Left colon (tissue), 2 donors: ENCODE results near the gene PTGES3L. TPM values are rescaled to one million over a fixed set of nuclear protein-coding genes. Genes with fewer than 3 reads are reported as not detected.
"Not testable (repeated sequence)": the region's sequence is repeated elsewhere in the genome, so short reads cannot be mapped to it uniquely, and the experiment has no call there.

Experiments used
- ATAC-seq: fragments of 200-7000 bp; cut with Tn5 transposase; one replicate; pipeline ENCODE4 v1.9.1; 2020; ENCODE audit warnings: mild to moderate bottlenecking, moderate library complexity
- DNase-seq, 2 donors: peaks; one replicate each; pipeline ENCODE4 v3.0.0-alpha.2; 2020
- intact Hi-C, 2 donors: fragments of 100-400 bp; cut with DNase I in 1 of 2; cut with micrococcal nuclease in 1 of 2; formaldehyde crosslinking; loops; one replicate each; pipeline versions ENCODE4 v1.11.2 to v1.14.0; 2022; cut with DNase I, micrococcal nuclease
- total RNA-seq, 2 donors: library from RNA; stranded (reverse); fragmentation: NEBNext Ultra II Directional; extraction: Animal tissue kit (Norgen Biotek cat#: 25700); gene quantifications; one replicate each; pipeline ENCODE4 v1.2.1, GENCODE V29; 2021
- donor health status: DM: no; HTN: no; CAD: no.
- donor health status: DM: yes; HTN: yes; CAD: no.

Gene PTGES3L
- total RNA-seq, 2 donors from 2014 or later = 3.2 to 3.6 TPM

- intact Hi-C loops = no loop called here
- ATAC-seq (no peak), DNase-seq (no peak)
These were observed 11.6 kb upstream of the PTGES3L start for GRCh38 chr17:42991471-42991870.

- intact Hi-C loops = no loop called here
- DNase-seq (no peak), ATAC-seq (no peak)
These were observed 10.1 kb upstream of the PTGES3L start for GRCh38 chr17:42989726-42990652.

GRCh38 chr17:42989141-42989540, 9.3 kb upstream of the PTGES3L start:
- DNase-seq = no peak

GRCh38 chr17:42985225-42985624, 5.3 kb upstream of the PTGES3L start:
- ATAC-seq = no peak
- intact Hi-C loops = no loop called here
- DNase-seq = no peak

More at GRCh38 chr17:42989141-42989540, 9.3 kb upstream of the PTGES3L start:
- no peak for ATAC-seq
- intact Hi-C loops = no loop called here

GRCh38 chr17:42982266-42982665, 2.4 kb upstream of the PTGES3L start:
- ATAC-seq (no peak), DNase-seq (no peak)
- intact Hi-C loops = no loop called here

- DNase-seq (peak; percentile 73 to 74), ATAC-seq (peak; percentile 63)
- intact Hi-C loops = no loop called here
These were observed 1.0 kb upstream of the PTGES3L start for GRCh38 chr17:42980766-42981397.

- ATAC-seq (peak; percentile 86), DNase-seq (peak; percentile 97 to 99)
- intact Hi-C loops = no loop called here
These were observed 440 bp upstream of the PTGES3L start, which contains the start of gene RUNDC1 for GRCh38 chr17:42980274-42980765. RUNDC1 (plus strand) TSS chr17:42980565; CDS start chr17:42980577, 12 bp downstream.

GRCh38 chr17:42975701-42976100, 4.2 kb downstream of the PTGES3L start:
- DNase-seq, intact Hi-C loops, ATAC-seq: not testable (repeated sequence)

- DNase-seq = no peak
These were observed 4.6 kb downstream of the PTGES3L start for GRCh38 chr17:42975265-42975664.

GRCh38 chr17:42973323-42973722, 6.6 kb downstream of the PTGES3L start:
- intact Hi-C loops, DNase-seq, ATAC-seq: not testable (repeated sequence)

More at GRCh38 chr17:42975265-42975664, 4.6 kb downstream of the PTGES3L start:
- intact Hi-C loops = no loop called here
- no peak for ATAC-seq

- ATAC-seq (no peak), DNase-seq (no peak)
- intact Hi-C loops = no loop called here
These were observed 8.3 kb downstream of the PTGES3L start for GRCh38 chr17:42971589-42971988.

- ATAC-seq (no peak), DNase-seq (no peak)
- intact Hi-C loops = no loop called here
These were observed 10.8 kb downstream of the PTGES3L start for GRCh38 chr17:42969001-42969581.

GRCh38 chr17:42967925-42968324, 12.0 kb downstream of the PTGES3L start:
- intact Hi-C loops = no loop called here
- ATAC-seq = no peak

GRCh38 chr17:42964161-42964932, 15.5 kb downstream of the PTGES3L start, which contains the start of gene AARSD1:
AARSD1 (minus strand) TSS chr17:42964454; CDS start chr17:42964440, 14 bp downstream.
- intact Hi-C loops = no loop called here
- DNase-seq (peak; percentile 92 to 94), ATAC-seq (peak; percentile 99)

More at GRCh38 chr17:42967925-42968324, 12.0 kb downstream of the PTGES3L start:
- no peak for DNase-seq

GRCh38 chr17:42953669-42954068, 26.2 kb downstream of the PTGES3L start:
- ATAC-seq = peak; percentile 60
- intact Hi-C loops = no loop called here
- peak in 1 of 2 donors; percentile 22 for DNase-seq

- ATAC-seq (no peak), DNase-seq (no peak)
- intact Hi-C loops = no loop called here
These were observed 29.7 kb downstream of the PTGES3L start for GRCh38 chr17:42950044-42950783.

GRCh38 chr17:42946812-42947211, 33.1 kb downstream of the PTGES3L start:
- ATAC-seq = peak; percentile 30
- intact Hi-C loops = no loop called here
- DNase-seq = no peak

GRCh38 chr17:42944211-42944610, 35.7 kb downstream of the PTGES3L start:
- ATAC-seq = no peak
- intact Hi-C loops = no loop called here
- no peak for DNase-seq
